GM12878 (cell line): ENCODE data around the gene PTPRN2. TPM values are rescaled to one million over a fixed set of nuclear protein-coding genes. Genes with fewer than 3 reads are reported as not detected.

Source experiments
- ATAC-seq: fragments of 200-7000 bp; cut with Tn5 transposase; 3 replicates; pipeline ENCODE4 v1.9.1; 2020; ENCODE audit warnings: mild to moderate bottlenecking, moderate library complexity
- BruUV-seq: library from RNA; stranded (reverse); fragments of 400-500 nt; replicated peaks from 2 replicates; lab custom pipeline; 2021; lab: Mats Ljungman, UMichigan
- CTCF ChIA-PET: fragments of 300-600 bp; sonication (Branson Sonifier 250); formaldehyde crosslinking; extraction: SDS; loops from one replicate; lab custom pipeline; 2021; ENCODE audit warnings: inconsistent platforms; lab: Yijun Ruan, JAX
- POLR2A ChIA-PET: fragments of 350-600 bp; formaldehyde crosslinking; extraction: SDS; loops from one replicate; lab custom pipeline; 2021; ENCODE audit warnings: inconsistent platforms; lab: Charles Lee
- RAD21 ChIA-PET: fragments of 300-600 bp; sonication (Branson Sonifier 250); formaldehyde crosslinking; loops from one replicate; lab custom pipeline; 2023; ENCODE audit warnings: antibody characterized with exemption; ENCODE audit not compliant: unreplicated experiment; lab: Charles Lee
- SMC1A ChIA-PET: fragments of 300-600 bp; sonication (Branson Sonifier 250); formaldehyde crosslinking; loops from one replicate; lab custom pipeline; 2023; ENCODE audit not compliant: unreplicated experiment, uncharacterized antibody; lab: Charles Lee
- DNase-seq: peaks from one replicate; pipeline ENCODE4 v3.0.0-alpha.2; 2011; ENCODE audit warnings: low read depth, low spot score
- FAIRE-seq: peaks from 3 replicates; lab custom pipeline; 2011; peaks lifted over from hg19 to GRCh38; lab: Jason Lieb, UNC
- H2AFZ ChIP-seq: 2 replicates; pipeline ENCODE4 v1.6.0; 2011; ENCODE audit warnings: low read depth, low read length, control low read depth; ENCODE audit not compliant: control insufficient read depth
- H3K27ac ChIP-seq: 2 replicates; pipeline ENCODE4 v1.5.1; 2011; ENCODE audit warnings: control low read depth; ENCODE audit not compliant: control insufficient read depth, insufficient read depth
- H3K27me3 ChIP-seq, 2 experiments: replicated peaks in 1 of 2; 2 replicates each; pipeline versions ENCODE4 v1.6.0 to v1.6.1; 2011; ENCODE audit warnings: low read length in 1 of 2; ENCODE audit not compliant: control insufficient read depth in 2 of 2, insufficient read depth in 2 of 2
- H3K36me3 ChIP-seq, 2 experiments: 2 replicates each; pipeline ENCODE4 v1.5.1; 2011; ENCODE audit warnings: low read length in 1 of 2; ENCODE audit not compliant: control insufficient read depth in 2 of 2, insufficient read depth in 2 of 2
- H3K4me1 ChIP-seq: 2 replicates; pipeline ENCODE4 v1.6.1; 2011; ENCODE audit warnings: mild to moderate bottlenecking, low read length, moderate library complexity, mixed read lengths; ENCODE audit not compliant: control insufficient read depth, insufficient read depth
- H3K4me2 ChIP-seq: 2 replicates; pipeline ENCODE4 v1.6.0; 2011; ENCODE audit warnings: control low read depth; ENCODE audit not compliant: control insufficient read depth, insufficient read depth
- H3K4me3 ChIP-seq: fragments of 200-600 bp; sonication (generic); 2 replicates; pipeline ENCODE4 v1.5.1; 2016
- H3K79me2 ChIP-seq: 2 replicates; pipeline ENCODE4 v1.6.0; 2011; ENCODE audit warnings: low read length; ENCODE audit not compliant: control insufficient read depth, insufficient read depth
- H3K9ac ChIP-seq: 2 replicates; pipeline ENCODE4 v1.8.0; 2011; ENCODE audit warnings: low read length, control low read depth, mixed read lengths; ENCODE audit not compliant: control insufficient read depth, insufficient read depth
- H3K9me3 ChIP-seq: replicated peaks from 3 replicates; pipeline ENCODE4 v1.5.1; 2011; ENCODE audit warnings: mild to moderate bottlenecking, low read length; ENCODE audit not compliant: control insufficient read depth, insufficient read depth
- H4K20me1 ChIP-seq: 2 replicates; pipeline ENCODE4 v1.6.0; 2011; ENCODE audit not compliant: control insufficient read depth, insufficient read depth
- BHLHE40 ChIP-seq, 2 experiments: fragments of 450-650 bp in 1 of 2; IDR thresholded peaks; 2 replicates each; pipeline ENCODE4 v1.6.1; 2011 to 2017; ENCODE audit warnings: low read depth in 2 of 2, borderline replicate concordance in 1 of 2, improper control_type of control experiment in 1 of 2, low read length in 1 of 2, mild to moderate bottlenecking in 1 of 2
- CBX3 ChIP-seq: fragments of 200-600 bp; sonication (generic); IDR thresholded peaks from 2 replicates; pipeline ENCODE4 v1.6.1; 2016; ENCODE audit warnings: low read depth, borderline replicate concordance
- EGR1 ChIP-seq, 2 experiments: IDR thresholded peaks; 1 replicate in 1 of 2; 2 replicates in 1 of 2; pipeline ENCODE4 v1.6.1; 2011 to 2012; ENCODE audit warnings: low read depth in 2 of 2, low read length in 2 of 2, borderline replicate concordance in 1 of 2, mild to moderate bottlenecking in 1 of 2, moderate library complexity in 1 of 2
- ETV6 ChIP-seq, 2 experiments: fragments of 450-650 bp in 1 of 2; IDR thresholded peaks in 1 of 2; conservative IDR thresholded peaks in 1 of 2; 2 replicates each; pipeline ENCODE4 v1.6.1; 2014; ENCODE audit warnings: antibody characterized with exemption in 1 of 2, borderline replicate concordance in 1 of 2, low read depth in 1 of 2, mild to moderate bottlenecking in 1 of 2, moderate library complexity in 1 of 2
- IKZF1 ChIP-seq: fragments of 450-650 bp; conservative IDR thresholded peaks from 2 replicates; pipeline ENCODE4 v1.6.1; 2017; ENCODE audit warnings: antibody characterized with exemption, mild to moderate bottlenecking
- JUND ChIP-seq: IDR thresholded peaks from 2 replicates; pipeline ENCODE4 v1.6.1; 2012; ENCODE audit warnings: low read depth, mild to moderate bottlenecking, low read length, improper control_type of control experiment, moderate library complexity
- MYC ChIP-seq: IDR thresholded peaks from 2 replicates; pipeline ENCODE4 v1.6.1; 2011; ENCODE audit warnings: mild to moderate bottlenecking, low read length, moderate library complexity, inconsistent platforms; ENCODE audit not compliant: insufficient read depth, insufficient replicate concordance, insufficient read length, severe bottlenecking
- RAD51 ChIP-seq: fragments of 450-650 bp; IDR thresholded peaks from 2 replicates; pipeline ENCODE4 v1.6.1; 2016; ENCODE audit warnings: moderate library complexity, mild to moderate bottlenecking, inconsistent platforms
- SMARCA5 ChIP-seq: fragments of 450-650 bp; IDR thresholded peaks from 2 replicates; pipeline ENCODE4 v1.6.1; 2017; ENCODE audit warnings: mild to moderate bottlenecking
- TCF7 ChIP-seq: IDR thresholded peaks from 2 replicates; pipeline ENCODE4 v1.6.1; 2014; ENCODE audit warnings: antibody characterized with exemption, borderline replicate concordance
- WGBS: methylation state at CpG from one replicate; pipeline ENCODE4 v1.1.6; 2016; ENCODE audit warnings: low lambda C conversion rate; ENCODE audit not compliant: insufficient replicate concordance, insufficient coverage; ENCODE audit errors: missing lambda C conversion rate; 5-methylcytosine and 5-hydroxymethylcytosine counted together
- in situ Hi-C: fragments of 300-500 bp; cut with MboI; formaldehyde crosslinking; loops from 9 replicates; pipeline ENCODE4 v1.14.3; 2018; ENCODE audit warnings: mixed read lengths
- intact Hi-C: fragments of 100-400 bp; cut with micrococcal nuclease; formaldehyde crosslinking; loops from one replicate; pipeline ENCODE4 v1.14.2; 2022; ENCODE audit not compliant: unreplicated experiment
- polyA plus RNA-seq, 11 experiments: library from polyadenylated mRNA; depleted of rRNA in 4 of 11; unstranded in 6 of 11; stranded (reverse) in 5 of 11; fragments of >200 nt; fragmentation: Nextera tagmentation in 4 of 11; fragmentation: Illumina TruSeq in 1 of 11; extraction: Ambion mirVana in 4 of 11; extraction: Trizol in 1 of 11; gene quantifications; 1 replicate in 1 of 11; 2 replicates in 10 of 11; pipeline versions ENCODE4 v1.2.1 to v1.2.3, GENCODE V29; 2011 to 2016; ENCODE audit warnings: inconsistent platforms in 2 of 11, missing spikeins in 2 of 11, low read depth in 1 of 11
- total RNA-seq, 4 experiments: library from RNA; depleted of rRNA in 3 of 4; stranded (reverse); fragments of >200 nt in 3 of 4; fragmentation: Illumina TruSeq in 1 of 4; extraction: Trizol in 1 of 4; gene quantifications; 2 replicates each; pipeline versions ENCODE4 v1.2.1 to v1.2.3, GENCODE V29; 2013 to 2021
- TF ChIP-seq, protein P1 (sequence below): IDR thresholded peaks from 2 replicates; pipeline ENCODE4 v1.6.1; 2011; ENCODE audit warnings: borderline replicate concordance, low read depth, mild to moderate bottlenecking, moderate library complexity, mixed read lengths, low read length; ENCODE audit not compliant: insufficient read depth; ENCODE audit errors: extremely low read length
- TF ChIP-seq, protein P2 (sequence below): fragments of 450-650 bp; IDR thresholded peaks from 2 replicates; pipeline ENCODE4 v1.6.1; 2017; ENCODE audit warnings: mild to moderate bottlenecking, moderate library complexity
- TF ChIP-seq, protein P3 (sequence below): fragments of 450-650 bp; IDR thresholded peaks from 2 replicates; pipeline ENCODE4 v1.6.1; 2016; ENCODE audit warnings: mild to moderate bottlenecking

PTPRN2 gene
- total and polyA plus RNA-seq, 10 of the 15 experiments (the other 5 are each of a cell fraction or from before 2014, with no cell fraction given), result 5.4 TPM; not detected in 9

DNA sequence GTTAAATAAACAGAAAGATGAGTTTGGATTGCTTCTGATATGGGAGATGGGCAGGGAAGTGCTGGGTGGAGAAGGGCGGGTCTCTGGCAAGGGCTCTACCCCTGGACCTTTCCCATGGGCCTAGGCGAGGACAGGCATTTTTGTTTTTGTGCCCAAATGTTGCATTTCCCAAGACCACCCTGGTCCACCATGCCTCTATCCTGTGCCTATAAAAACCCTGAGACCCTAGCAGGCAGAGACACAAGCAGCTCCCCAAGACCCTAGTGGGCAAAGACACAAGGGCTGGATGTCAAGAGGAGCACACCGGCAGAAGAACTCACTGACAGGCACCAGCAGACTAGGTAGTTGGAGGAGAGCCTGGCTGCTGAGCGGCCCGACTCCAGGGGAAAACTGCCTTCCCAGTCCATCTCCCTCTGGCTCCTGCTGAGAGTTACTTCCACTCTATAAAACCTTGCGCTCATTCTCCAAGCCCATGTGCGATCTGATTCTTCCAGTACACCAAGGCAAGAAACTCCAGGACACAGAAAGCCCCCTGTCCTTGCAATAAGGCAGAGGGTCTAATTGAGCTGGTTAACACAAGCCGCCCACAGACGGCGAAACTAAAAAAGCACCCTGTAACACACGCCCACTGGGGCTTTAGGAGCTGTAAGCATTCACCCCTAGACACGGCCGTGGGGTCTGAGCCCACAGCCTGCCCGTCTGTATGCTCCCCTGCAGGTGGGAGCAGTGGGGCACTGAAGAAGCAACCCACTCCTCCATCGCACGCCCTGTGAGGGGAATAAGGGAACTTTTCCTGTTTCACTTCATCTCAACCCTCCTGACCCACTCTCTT, 291.4 kb downstream of the PTPRN2 start:
- intact Hi-C loops (no loop called here), in situ Hi-C loops (no loop called here)
- ChIA-PET RAD21 (no interaction called here), SMC1A (no interaction called here), CTCF (no interaction called here), POLR2A (no interaction called here)
- Histone ChIP-seq H3K4me2 (no peak overlapping the region), H3K9ac (no peak overlapping the region), H3K79me2 (no peaks in the 10 kb centered on the region), H3K36me3 (no peaks in the 10 kb centered on the region), H2AFZ (no peak overlapping the region), H3K4me1 (no peaks in the 10 kb centered on the region), H3K27me3 (no peaks in the 10 kb centered on the region), H3K4me3 (no peak overlapping the region), H4K20me1 (no peaks in the 10 kb centered on the region), H3K9me3 (no peaks in the 10 kb centered on the region; the same call in 2 of the 3 replicates), H3K27ac (no peak overlapping the region)
- no peak for ATAC-seq
- FAIRE-seq, result no peak
- DNase-seq, result no peak
- BruUV-seq, result no TSS peak
- 41% methylated on average over 16 of the region's 16 CpGs for WGBS
- TF ChIP-seq, protein P1, sequence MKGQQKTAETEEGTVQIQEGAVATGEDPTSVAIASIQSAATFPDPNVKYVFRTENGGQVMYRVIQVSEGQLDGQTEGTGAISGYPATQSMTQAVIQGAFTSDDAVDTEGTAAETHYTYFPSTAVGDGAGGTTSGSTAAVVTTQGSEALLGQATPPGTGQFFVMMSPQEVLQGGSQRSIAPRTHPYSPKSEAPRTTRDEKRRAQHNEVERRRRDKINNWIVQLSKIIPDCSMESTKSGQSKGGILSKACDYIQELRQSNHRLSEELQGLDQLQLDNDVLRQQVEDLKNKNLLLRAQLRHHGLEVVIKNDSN, result no peak
- TF ChIP-seq, protein P2, sequence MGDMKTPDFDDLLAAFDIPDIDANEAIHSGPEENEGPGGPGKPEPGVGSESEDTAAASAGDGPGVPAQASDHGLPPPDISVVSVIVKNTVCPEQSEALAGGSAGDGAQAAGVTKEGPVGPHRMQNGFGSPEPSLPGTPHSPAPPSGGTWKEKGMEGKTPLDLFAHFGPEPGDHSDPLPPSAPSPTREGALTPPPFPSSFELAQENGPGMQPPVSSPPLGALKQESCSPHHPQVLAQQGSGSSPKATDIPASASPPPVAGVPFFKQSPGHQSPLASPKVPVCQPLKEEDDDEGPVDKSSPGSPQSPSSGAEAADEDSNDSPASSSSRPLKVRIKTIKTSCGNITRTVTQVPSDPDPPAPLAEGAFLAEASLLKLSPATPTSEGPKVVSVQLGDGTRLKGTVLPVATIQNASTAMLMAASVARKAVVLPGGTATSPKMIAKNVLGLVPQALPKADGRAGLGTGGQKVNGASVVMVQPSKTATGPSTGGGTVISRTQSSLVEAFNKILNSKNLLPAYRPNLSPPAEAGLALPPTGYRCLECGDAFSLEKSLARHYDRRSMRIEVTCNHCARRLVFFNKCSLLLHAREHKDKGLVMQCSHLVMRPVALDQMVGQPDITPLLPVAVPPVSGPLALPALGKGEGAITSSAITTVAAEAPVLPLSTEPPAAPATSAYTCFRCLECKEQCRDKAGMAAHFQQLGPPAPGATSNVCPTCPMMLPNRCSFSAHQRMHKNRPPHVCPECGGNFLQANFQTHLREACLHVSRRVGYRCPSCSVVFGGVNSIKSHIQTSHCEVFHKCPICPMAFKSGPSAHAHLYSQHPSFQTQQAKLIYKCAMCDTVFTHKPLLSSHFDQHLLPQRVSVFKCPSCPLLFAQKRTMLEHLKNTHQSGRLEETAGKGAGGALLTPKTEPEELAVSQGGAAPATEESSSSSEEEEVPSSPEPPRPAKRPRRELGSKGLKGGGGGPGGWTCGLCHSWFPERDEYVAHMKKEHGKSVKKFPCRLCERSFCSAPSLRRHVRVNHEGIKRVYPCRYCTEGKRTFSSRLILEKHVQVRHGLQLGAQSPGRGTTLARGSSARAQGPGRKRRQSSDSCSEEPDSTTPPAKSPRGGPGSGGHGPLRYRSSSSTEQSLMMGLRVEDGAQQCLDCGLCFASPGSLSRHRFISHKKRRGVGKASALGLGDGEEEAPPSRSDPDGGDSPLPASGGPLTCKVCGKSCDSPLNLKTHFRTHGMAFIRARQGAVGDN, result no peak
- TF ChIP-seq MYC (no peak), TCF7 (no peak), IKZF1 (no peak), JUND (no peak), EGR1 (IDR thresholded peaks at IDR 0.05; ENCODE audit: borderline replicate concordance in 1 of 2, low read depth in 2 of 2, low read length in 2 of 2) (no peak), SMARCA5 (no peak), CBX3 (no peak), RAD51 (no peak), ETV6 (conservative IDR thresholded peaks at IDR 0.05 in 1 of 2, IDR thresholded peaks at IDR 0.05 in 1 of 2; ENCODE audit: borderline replicate concordance in 1 of 2, low read depth in 1 of 2) (no peak), BHLHE40 (IDR thresholded peaks at IDR 0.05; ENCODE audit: borderline replicate concordance in 1 of 2, low read depth in 2 of 2, low read length in 1 of 2) (no peak)
- TF ChIP-seq, protein P3, sequence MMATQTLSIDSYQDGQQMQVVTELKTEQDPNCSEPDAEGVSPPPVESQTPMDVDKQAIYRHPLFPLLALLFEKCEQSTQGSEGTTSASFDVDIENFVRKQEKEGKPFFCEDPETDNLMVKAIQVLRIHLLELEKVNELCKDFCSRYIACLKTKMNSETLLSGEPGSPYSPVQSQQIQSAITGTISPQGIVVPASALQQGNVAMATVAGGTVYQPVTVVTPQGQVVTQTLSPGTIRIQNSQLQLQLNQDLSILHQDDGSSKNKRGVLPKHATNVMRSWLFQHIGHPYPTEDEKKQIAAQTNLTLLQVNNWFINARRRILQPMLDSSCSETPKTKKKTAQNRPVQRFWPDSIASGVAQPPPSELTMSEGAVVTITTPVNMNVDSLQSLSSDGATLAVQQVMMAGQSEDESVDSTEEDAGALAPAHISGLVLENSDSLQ, result no peak
